Measurements from ENCODE around the gene ACBD3.

The ACBD3 gene

DNA sequence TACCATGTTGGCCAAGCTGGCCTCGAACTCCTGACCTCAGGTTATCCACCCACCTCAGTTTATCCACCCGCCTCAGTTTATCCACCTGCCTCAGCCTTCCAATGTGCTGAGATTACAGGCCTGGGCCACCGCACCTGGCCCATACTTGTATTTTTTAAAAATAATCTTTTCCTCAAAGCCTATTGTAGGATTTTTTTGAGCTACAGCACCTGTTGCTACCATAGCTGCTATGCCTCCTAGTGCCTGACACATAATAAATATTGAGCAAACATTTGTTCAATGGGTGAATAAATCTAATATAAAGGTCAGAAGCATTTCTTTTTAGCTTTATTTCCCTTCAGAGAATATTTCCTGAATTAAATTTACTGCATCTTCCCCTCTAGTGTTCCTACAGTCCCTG is 15.7 kb upstream of the ACBD3 start:
- DNase-seq (ENCODE audit: low read depth in 2 of 2, low spot score in 1 of 2): no peak

DNA sequence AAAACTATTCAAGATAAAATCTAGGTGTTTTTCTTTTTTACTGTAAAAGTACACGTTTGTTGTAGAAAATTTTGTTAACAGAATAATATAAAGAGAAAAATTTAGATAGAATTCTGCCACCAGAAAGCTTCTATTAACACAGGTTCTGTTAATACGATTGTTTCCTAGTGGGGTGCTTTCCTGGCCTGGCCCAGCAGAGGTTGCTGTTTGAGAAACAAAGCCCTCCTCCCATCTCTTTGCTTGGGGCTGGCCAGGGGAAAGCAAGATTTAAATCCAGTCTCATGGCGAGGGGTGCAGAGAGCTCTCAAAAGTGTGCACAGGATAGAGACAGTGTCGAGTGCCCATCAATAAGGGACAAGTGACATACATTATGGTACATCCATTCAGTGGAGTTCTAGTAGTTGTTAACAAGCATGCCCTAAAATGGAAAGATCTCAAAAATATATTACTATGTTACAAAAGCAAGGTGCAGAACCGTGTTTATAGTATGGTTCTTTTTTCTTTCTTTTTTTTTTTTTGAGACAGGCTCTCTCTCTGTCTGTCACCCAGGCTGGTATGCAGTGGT is 14.6 kb upstream of the ACBD3 start:
- DNase-seq (ENCODE audit: low read depth in 2 of 2, low spot score in 1 of 2): no peak

DNA sequence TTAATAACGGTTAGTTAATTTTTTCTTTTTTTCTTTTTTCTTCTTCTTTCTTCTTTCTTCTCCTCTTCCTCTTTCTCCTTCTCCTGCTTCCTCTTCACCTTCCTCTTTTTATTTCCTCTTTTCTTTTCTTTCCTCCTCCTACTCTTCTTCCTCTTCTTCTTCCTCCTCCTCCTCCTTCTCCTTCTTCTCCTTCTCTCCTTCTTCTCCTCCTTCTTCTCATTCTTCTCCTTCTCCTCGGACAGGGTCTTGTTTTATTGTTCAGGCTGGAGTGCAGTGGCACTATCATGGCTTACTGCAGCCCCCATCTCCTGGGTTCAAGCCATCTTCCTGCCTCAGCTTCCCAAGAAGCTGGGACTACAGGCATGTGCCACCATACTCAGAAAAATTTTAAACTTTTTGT is 13.4 kb upstream of the ACBD3 start:
- no peak for DNase-seq (ENCODE audit: low read depth in 2 of 2, low spot score in 1 of 2)

DNA sequence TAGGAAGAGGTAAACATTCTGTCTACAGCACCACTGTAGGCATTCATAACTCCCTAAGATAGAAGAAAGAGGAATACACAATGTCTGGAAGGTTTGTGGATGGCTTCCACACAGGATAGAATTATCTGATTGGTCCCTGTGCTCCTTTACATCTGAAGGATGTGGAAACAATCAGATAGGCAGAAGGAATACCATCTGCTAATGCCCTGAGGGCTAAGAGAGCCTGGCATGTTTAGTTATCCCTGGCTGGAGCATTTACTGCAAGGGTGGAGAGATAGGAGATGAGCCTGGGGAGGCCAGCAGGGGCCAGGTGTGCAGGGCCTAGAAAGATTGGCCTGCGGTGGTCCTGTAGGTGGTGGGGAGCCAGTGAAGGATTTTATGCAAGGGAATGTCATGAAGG is 8.6 kb upstream of the ACBD3 start:
- no peak for DNase-seq (ENCODE audit: low read depth in 2 of 2, low spot score in 1 of 2)

DNA sequence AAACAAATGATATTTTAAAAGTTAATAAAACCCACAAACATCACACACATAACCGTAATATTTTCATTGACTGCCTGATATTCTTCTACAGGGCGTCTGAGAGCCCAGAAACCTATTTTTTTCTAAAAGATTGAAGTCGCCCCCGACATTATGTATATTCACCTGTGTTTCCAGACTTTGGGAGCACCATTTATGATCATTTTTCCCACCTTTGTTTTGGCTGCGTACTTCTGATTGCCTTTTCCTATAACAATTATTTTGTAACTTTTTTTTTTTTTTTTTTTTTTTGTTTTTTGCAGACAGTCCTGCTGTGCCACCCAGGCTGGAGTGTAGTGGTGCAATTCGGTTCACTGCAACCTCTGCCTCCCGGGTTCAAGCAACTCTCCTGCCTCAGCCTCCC is 839 bp upstream of the ACBD3 start:
- no peak for DNase-seq (ENCODE audit: low read depth in 2 of 2, low spot score in 1 of 2)

GRCh38 chr1:226187019-226187322 is 430 bp upstream of the ACBD3 start:
- no peak for DNase-seq (ENCODE audit: low read depth in 2 of 2, low spot score in 1 of 2)

- DNase-seq (ENCODE audit: low read depth in 2 of 2, low spot score in 1 of 2): no peak
Measured at GRCh38 chr1:226185141-226186036, 1.2 kb downstream of the ACBD3 start.

GRCh38 chr1:226181996-226182714 is 4.4 kb downstream of the ACBD3 start:
- no peak for DNase-seq (ENCODE audit: low read depth in 2 of 2, low spot score in 1 of 2)

- DNase-seq (ENCODE audit: low read depth in 2 of 2, low spot score in 1 of 2): no peak
Measured at GRCh38 chr1:226176870-226177269, 9.7 kb downstream of the ACBD3 start.

DNA sequence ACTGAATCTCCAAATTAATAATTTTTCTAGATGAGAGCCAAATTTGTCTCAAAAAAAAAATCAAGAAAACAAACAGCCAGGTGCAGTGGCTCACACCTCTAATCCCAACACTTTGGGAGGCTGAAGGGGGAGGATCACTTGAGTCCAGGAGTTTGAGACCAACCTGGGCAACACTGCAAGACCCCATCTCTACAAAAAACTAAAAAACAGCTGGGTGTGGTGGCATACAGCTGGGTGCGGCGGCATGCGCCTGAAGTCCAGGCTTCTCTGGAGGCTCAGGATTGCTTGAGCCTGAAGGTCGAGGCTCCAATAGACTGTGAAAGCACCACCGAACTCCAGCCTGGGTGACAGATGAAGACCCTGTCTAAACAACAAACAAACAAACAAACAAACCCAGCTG is 14.0 kb downstream of the ACBD3 start:
- DNase-seq (ENCODE audit: low read depth in 2 of 2, low spot score in 1 of 2): no peak

- no peak for DNase-seq (ENCODE audit: low read depth in 2 of 2, low spot score in 1 of 2)
Measured at GRCh38 chr1:226166341-226166740, 20.2 kb downstream of the ACBD3 start.

DNA sequence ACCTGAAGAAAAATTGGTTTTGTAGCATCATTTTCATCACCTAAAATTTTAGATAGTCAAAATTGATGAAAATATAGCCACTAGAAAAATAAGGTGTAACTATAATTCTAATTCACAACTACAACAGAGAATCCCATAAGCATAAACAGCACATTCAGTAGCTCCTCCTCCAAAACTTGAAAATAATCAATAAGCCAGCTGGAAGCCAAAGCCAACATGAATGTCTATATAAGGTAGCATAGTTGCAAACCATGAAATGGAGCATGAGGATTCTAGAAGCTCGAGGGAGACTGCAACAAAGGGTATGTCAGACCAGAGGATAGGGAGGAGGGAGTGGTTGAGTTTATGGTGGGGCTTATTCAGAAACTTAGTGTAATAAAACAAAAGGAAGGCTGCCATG is 22.4 kb downstream of the ACBD3 start:
- DNase-seq (ENCODE audit: low read depth in 2 of 2, low spot score in 1 of 2): no peak

- DNase-seq (ENCODE audit: low read depth in 2 of 2, low spot score in 1 of 2): no peak
Measured at GRCh38 chr1:226162898-226163297, 23.6 kb downstream of the ACBD3 start.

- no peak for DNase-seq (ENCODE audit: low read depth in 2 of 2, low spot score in 1 of 2)
Measured at GRCh38 chr1:226158983-226159382, 27.6 kb downstream of the ACBD3 start.

GRCh38 chr1:226158457-226158856 is 28.1 kb downstream of the ACBD3 start:
- DNase-seq (ENCODE audit: low read depth in 2 of 2, low spot score in 1 of 2): no peak

- no peak for DNase-seq (ENCODE audit: low read depth in 2 of 2, low spot score in 1 of 2)
Measured at GRCh38 chr1:226157761-226158316, 28.7 kb downstream of the ACBD3 start.

DNA sequence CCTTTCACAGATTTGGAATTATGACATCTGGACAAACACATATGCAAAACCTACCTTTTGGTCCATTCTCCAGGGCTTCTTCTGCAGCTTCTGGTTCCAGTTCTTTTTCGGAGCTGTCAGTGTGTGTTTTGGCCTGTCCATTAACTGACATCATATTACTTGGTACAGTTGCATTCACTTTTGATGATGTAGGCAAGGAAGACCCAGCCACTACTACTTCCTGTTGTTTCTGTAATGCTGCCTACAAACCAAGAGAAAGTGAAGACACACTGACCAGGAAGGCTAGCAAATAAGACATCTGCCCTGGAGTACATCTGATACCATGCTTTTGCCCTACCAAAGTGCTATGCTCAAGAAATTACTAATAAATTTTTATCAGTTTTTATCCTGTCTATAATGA is 31.9 kb downstream of the ACBD3 start:
- DNase-seq (ENCODE audit: low read depth in 2 of 2, low spot score in 1 of 2): no peak

DNA sequence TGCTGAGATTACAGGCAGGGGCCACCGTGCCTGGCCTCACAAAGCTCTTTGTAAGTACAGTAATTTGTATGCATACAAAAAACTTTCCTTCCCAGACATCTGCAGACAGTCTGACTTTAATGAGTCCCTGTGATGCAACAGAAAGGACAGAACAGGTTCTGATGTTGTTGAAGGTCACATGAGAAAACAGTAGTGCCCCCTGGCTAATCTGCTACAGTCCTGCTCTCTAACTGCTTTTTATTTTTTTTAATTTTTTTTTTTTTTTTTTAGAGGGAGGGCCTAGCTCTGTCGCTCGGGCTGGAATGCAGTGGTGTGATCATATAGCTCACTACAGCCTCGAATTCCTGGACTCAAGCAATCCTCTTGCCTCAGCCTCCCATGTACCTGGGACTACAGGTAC is 36.7 kb downstream of the ACBD3 start:
- DNase-seq (ENCODE audit: low read depth in 2 of 2, low spot score in 1 of 2): no peak

GRCh38 chr1:226148121-226148648 is 38.4 kb downstream of the ACBD3 start:
- no peak for DNase-seq (ENCODE audit: low read depth in 2 of 2, low spot score in 1 of 2)

GRCh38 chr1:226144045-226144444 is 42.5 kb downstream of the ACBD3 start:
- DNase-seq (ENCODE audit: low read depth in 2 of 2, low spot score in 1 of 2): no peak

DNA sequence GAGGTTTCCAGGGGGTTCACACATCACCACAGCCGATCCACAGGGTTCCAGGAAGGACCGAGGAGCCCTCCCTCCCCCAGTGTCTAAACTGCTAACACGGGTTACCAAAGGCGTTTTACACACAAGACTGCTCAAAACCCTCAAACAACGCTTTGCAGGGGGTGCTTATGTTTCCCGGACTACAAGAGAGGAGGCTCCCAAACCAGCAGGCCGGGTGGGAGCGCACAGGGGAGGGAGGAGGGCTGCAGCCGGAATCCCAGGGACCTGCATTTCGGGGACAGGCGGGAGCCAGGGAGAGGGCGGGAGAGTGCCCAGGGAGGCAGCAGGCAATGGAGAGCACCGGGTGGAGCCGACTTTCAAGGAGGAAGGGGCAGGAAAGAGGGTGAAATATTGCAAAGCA is 50.8 kb downstream of the ACBD3 start:
- no peak for DNase-seq (ENCODE audit: low read depth in 2 of 2, low spot score in 1 of 2)
